ENCODE results near the gene SCN7A.
"Not testable (repeated sequence)": the region's sequence is repeated elsewhere in the genome, so short reads cannot be mapped to it uniquely, and the experiment has no call there.

SCN7A gene

DNA sequence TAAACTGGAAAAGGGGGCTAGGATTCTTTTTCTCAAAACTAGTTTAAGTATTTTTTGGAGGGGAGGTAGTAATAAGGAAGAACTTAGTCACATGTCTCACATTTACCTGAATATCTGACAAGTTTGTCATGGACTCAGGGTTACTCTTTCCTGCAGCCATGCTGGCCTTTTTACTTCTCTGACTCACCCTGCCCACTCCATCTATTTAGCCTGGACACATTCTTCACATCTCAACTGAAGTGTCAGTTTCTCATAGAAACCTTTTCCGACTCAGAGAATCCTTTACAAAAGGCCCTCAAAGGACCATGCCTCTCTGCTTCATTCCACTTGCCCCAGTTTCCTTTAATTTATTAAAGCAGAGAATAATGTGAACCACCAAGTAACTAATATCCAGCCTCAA, 42.6 kb downstream of the SCN7A start:
- DNase-seq, result no peak

DNA sequence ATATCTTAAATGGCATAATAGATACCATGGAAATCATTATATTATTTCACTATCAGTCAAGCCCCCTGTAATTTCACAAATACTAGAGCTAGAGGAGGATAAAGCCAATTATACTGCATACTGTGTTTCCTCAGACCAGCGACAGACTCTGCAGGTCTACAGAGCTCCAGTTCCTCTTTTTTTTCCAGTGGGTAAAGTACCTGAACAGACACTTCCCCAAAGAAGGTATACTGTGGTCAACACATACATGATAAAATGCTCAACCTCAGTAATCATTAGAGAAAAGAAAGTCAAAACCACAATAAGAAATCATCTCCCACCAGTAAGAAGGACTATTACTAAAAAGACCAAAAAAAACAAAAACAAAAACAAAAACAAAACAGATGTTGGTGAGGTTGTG, 44.6 kb downstream of the SCN7A start:
- DNase-seq, result no peak

DNA sequence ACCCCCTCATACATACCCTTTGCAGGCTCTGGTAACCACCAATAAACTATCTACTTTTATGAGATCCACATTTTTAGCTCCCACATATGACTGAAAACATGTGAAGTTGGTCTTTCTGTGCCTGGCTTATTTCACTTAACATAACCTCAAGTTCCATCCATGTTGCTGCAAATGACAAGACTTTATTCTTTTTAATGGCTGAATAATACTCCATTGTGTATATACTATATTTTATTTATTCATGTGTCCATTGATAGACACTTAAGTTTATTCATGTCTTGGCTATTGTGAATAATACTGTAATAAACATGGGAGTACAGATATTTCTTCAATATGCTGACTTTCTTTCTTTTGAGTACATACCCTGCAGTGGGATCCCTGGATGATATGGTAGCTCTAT, 45.9 kb downstream of the SCN7A start:
- DNase-seq, result no peak

DNA sequence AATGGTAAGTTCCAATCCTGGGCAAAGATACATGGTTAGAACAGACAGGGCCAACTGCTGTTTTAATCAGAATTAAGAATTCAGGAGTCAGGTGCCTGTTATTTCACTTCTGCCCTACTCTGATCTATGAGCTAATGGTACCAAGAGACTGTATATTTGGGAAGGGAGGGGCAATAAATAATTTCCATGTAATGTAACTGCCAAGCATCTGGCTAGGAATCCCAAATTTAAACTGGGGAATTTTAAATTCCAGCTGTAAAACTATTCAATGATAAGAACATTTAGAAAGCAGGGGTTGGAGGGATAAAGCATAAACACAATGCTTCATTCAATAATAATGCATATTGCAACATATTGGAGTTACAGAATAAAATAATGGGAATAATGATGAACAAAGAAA, 49.7 kb downstream of the SCN7A start:
- no peak for DNase-seq

DNA sequence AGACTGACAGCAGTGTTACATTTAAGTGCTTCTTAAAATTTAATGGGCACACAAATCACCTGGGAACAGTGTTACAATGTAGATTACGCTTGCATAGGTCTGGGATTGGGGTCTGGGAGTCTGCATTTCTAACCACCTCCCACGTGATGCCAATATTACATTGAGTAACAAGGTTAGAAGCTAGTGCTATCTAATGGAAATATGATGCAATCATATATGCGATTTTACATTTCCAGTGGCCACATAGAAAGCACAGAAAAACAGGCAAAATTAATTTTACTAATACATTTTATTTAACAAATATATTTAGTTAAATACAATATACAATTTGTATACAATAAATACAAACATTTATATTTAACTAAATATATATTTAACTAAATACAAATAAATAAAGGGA, 53.7 kb downstream of the SCN7A start:
- DNase-seq, result no peak

DNA sequence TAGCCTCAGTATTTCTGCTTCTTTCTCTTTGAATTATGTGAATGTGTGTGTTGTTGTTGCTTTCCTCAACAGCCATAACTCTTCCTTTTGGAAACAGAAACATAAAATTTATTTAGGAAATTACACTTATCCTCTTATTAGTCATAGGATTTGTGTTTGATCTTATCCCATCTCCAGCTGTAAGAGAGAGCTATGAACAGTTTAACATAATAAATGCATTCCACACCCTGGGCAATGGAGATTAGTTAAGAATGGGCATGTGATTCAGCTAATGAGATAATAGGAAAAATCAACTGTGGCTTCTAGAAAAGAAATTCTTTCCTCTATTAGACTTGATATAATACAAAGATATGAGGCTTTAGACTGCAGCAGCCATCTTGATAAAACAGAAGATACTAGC, 55.0 kb downstream of the SCN7A start:
- DNase-seq, result no peak

DNA sequence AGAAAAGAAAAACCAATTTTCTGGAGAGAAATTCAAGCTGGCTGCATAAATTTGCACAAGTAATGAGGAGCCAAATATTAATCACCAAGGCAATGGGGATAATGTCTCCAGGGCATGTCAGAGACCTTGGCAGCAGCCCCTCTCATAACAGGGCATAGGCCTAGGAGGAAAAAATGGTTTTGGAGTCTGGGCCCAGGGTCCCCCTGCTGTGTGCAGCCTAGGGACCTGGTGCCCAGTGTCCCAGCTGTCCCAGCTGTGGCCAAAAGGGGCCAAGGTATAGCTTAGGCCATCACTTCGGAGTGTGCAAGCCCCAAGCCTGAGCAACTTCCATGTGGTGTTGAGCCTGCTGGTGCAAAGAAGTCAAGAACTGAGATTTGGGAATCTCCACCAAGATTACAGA, 57.1 kb downstream of the SCN7A start:
- no peak for DNase-seq

DNA sequence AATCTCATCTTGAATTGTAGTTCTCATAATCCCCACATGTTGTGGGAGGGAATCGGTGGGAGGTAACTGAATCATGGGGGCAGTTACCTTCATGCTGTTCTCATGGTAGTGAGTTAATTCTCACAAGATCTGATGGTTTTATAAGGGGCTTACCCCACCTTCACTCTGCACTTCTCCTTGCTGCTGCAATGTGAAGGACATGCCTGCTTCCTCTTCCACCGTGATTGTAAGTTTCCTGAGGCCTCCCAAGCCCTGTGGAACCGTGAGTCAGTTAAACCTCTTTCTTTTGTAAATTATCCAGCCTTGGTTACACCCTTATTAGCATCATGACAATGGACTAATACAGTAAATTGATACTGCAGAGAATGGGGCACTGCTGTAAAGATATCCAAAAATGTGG, 57.9 kb downstream of the SCN7A start:
- no peak for DNase-seq

DNA sequence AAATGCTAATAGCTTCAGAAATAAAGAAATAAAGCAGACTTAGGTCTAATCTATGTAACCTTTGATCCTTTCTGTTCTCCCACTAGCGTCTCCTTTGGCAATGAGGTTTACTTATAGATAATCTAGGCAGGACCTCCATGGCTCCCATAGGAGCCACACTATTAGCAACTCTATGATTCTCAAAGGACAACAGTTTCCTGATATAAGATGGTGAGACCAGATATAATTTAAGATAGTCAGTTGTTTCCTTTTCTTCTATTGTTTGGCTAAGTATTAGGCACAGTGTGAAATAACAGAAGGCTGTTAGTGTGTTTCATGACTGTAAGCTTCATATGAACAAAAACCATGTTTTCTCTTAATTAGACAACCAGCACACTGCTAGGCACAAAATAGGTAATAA, 59.6 kb downstream of the SCN7A start:
- no peak for DNase-seq

DNA sequence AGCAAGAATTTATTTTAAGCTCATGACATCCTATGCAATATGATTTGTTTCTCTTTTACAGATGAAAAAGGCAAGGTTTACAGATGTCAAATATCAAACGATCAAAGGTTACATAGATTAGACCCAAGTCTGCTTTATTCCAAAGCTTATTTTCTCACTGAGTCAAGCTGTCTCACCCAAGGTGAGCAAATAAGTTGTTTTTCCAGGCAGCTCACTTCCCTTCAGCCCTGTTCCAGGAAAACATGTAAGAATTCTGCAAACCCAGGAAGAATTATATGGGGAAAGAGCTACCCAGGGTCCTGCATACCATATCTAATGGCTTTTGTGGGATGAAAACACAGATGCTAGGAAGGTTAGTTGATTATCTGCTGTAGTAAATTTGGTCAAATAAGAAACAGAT, 60.6 kb downstream of the SCN7A start:
- no peak for DNase-seq

DNA sequence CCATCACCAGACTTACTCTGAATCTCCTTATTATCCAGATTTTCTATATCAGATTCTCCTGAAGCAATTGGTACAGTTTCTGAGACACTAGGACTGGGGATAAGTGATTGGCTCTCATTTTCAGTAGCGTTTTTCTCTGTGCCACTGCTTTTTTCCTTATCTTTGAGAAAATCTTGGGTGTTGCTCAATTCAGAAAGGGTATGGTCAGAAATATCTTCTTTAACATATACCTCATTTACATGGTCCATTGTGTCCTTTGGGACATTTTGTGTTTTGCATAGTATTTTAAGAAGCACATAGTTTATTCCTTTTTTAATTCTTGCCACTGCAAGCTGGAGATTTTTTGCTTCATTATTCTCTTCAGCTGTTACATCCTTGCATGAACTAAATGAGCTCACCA, 61.7 kb downstream of the SCN7A start:
- no peak for DNase-seq

DNA sequence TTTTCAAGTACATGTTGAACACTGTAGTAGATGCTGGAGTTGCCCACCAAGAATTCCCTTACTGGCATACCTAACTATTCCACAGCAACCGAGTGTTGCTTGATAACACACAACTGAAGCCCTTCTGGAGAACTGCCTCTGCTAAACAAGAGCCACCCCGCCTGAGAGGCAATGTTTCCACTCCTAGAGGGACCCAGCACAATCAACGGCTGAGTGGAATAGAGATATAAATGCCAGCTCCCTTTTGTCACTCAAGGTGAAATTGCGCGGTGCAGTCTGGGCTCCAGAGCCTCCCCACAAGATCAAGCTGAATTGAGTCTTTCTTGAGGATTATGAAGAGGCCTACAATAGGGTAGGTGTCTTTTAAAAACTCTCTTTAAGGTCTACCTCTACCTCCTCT, 69.2 kb downstream of the SCN7A start:
- DNase-seq, result no peak

DNA sequence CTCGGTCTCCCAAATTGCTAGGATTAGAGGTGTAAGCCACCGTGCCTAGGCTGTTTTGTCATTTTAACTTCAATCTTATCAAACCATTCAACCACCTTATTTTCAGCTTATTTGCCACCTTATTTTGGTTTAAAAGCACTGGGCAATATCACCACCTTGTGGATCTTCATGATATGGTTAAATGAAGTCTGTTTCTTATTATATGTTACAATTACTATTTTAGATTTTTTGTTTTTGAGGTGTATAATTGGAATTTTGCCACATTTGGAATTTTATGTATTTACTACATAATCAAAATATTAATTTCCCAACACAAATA, 74.5 kb downstream of the SCN7A start:
- DNase-seq, result no peak

DNA sequence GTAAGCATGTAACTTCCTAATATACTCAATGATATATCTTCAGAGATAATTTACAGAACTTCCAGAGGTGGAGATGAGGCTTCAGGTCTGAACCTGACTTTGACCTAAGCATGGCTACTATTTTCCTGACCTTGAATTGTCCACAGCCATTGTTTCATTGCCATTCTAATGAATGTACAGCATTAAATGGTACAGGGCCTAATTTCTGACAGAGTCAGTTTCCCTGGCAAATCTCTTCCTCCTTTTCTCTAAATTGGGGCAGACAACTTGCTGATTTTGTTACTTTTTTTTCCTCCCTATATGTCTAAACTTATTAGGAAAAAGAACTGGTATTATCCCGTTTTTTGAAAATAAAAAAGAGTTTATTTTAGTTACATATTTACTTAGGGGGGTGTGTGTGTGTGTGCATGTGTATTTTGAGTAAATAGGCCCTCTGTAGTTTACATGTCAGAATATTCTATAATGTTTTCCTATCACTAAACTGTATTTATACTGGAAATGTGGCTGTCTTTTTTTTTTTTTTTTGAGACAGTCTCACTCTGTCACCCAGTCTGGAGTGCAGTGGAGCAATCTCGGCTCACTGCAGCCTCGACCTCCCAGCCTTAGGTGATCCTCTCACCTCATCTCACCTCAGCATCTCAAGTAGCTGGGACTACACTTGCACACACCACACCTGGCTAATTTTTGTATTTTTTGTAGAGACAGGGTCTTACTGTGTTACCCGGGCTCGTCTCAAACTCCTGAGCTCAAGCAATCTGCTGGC, 75.0 kb downstream of the SCN7A start:
- DNase-seq, result no peak

DNA sequence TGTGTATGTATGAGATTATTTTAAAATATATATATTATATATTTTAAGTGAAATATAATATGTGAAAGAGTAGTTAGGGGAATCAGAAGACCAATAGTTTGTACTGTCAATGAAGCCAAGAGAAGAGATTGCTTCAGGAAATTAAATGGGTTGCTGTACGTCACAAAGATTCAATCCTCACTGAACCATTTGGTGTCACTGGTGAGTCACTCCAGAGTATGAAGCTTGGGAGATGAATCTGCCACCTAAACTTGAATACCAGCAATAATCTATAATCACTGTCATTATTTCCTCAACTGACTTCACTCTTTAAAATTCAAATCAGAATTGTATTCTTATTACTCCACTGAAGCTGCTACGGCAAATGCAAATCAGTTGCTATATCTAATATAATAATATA, 76.4 kb downstream of the SCN7A start:
- no peak for DNase-seq

DNA sequence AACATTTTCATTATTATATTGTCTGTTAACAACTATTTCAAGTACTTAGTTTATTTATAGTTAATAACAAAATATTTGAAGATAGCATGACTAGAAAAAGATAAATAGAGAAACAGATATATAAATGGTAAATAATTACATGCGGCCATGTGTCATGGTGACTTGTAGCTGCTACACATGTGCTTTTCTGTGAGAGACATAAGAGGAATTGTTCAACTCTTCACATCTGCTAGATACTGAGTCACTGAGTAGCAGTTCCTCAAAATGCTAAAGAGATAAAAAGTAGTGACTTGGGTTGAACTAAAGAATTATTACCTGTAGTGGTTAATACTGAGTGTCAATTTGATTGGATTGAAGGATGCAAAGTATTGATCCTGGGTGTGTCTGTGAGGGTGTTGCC, 80.8 kb downstream of the SCN7A start:
- no peak for DNase-seq

DNA sequence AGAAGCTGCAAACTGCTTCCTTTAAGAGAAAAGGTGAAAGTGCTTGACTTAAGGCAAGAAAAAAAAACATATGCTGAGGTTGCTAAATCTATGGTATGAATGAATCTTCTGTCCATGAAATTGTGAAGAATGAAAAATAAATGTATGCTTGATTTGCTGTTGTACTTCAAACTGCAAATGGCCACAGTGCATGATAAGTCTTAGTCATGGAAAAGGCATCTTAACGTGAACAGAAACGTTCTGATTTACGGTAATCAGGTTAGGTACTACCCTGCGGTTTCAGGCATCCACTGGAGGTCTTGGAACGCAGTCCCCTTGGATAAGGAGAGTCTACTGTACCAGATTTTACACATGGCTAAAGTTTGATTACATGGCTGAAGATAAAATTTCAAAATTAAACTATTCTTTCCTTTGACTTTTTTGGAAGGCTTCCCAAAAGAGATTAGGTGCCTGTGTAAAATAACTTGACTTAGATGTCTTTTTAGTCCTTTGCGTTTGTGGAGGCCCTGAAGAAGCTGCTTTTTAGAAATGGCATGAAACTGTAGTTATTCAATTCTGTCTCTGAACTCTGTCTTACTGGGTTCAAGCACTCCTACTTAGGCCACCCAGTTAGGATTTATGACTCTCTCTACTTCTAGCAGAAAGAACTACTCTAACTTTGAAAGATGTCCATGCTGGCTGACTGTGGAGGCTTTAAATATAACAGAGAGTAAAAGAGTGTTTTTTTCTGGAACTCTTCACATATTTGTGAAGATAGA, 82.4 kb downstream of the SCN7A start:
- DNase-seq, result no peak

DNA sequence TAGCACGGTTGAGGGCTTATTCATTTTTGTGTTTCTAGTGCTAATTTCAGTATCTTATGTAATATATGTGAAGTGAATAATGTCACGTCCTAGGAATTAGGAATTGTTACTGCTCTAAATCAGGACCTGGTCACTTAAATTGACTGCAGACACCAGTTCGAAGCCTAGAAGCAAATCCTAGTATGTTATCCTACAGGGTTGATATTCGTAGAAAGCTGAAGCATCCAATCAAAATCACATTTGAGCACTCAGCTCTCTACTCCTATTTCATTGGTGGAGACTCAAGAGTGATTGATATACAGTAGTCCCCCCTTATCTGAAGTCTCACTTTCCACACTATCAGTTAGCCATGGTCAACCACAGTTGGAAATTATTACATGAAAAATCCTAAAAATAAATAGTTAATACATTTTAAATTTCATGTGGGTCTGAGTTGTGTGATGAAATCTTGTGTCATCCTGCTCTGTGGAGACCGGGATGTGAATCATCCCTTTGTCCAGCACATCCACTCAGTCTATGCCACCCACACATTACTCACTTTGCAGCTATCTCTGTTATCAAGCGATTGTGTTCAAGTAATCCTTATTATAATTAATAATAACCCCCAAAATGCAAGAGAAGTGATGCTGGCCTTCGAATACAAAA, 83.1 kb downstream of the SCN7A start:
- no peak for DNase-seq

DNA sequence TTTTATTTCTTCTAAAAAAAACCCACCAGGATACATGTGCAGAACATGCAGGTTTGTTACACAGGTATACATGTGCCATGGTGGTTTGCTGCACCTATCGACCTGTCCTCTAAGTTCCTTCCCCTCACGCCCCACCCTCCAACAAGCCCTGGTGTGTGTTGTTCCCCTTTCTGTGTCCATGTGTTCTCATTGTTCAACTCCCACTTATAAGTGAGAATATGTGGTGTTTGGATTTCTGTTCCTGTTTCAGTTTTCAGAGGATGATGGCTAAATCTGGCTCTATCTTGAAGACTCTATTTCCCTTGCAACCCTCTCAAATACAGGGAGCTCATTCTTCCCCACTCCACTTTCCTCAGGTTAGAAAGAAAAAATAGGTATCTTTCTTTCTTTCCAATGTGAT, 86.3 kb downstream of the SCN7A start:
- not testable (repeated sequence) for DNase-seq

DNA sequence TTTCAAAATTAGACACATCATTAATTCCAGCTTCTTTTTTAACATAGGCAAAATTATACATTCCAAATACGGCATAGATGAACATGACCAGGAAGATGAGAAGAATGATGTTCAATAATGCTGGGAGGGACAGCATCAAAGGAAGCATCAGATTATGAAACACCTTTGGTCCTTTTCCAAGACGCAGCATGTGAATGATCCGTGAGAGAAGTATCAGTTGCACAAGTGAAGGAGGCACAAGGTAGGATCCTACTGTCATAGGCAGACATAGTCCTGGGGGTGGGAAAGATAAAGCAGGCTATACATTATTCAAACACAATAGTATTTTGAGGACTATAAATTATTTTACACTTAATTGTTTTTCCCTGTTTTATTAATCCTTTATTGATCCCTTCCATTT, 87.7 kb downstream of the SCN7A start:
- no peak for DNase-seq

DNA sequence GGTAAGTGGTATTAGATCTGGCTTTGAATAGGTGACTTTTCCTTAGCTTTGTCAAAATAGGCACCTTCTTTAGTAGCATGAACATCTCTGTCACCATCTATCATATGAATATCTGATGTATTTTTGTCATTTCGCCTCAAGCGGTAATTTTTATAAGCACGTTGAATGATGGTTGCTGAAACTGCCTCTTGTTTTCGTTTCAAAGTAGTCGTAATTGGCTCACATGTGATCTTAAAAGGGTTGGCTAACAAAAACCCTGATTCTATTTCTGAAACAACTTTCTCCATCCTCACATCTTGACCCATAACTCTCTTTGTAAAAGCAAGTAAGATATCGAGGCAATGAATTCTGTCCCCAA, 88.5 kb downstream of the SCN7A start:
- no peak for DNase-seq

DNA sequence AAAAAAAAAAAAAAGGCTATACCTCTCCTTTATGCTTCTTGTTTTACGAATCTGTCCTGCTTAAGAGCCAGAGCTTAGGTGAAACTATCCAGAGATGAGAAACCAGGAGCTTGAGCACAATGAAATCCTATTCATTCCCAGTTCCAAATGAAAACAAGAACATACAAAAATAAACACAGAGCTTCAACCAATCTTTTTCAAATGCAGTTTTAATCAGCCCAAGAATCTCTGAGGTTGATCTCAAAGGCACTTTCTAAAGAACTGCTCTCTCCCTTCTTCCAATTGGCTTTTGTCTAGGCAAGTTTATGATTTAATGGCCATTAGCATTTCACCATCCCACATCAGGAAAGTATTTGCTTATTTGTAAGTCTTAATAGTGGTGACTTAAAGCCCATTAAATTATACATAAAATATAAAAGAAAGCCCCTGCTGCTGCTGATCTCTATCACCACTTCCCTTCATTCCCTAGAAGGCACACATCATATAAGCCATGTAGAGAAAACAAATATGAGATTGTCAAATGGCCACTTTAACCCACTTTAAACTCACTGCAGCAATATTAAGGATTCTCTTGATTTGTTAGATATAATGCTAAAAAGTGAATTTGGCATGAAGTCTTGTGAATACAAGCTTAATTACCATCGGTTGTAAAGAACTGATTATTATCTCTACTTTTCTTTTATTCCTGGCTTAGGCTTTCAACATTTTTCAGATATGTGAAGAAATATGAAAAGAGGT, 89.0 kb downstream of the SCN7A start:
- DNase-seq, result no peak

DNA sequence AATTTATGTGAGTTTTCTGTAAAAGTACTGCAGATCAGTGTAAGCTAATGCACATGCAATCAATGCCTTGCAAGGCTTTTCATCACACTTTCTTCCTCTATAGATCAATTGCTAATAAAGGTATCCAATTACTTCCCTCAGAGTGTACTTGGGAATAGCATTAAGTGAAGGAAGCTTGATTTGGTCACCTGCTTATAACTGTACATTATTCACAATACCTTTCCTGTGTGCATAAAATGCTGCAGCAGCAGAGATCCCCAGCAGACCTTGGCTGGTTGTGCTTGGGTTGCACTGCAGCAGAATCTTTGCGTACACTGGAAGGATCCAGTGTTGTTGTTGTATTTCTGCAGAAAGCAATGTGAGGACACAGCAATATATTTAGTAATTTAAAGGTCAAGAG, 99.8 kb downstream of the SCN7A start:
- no peak for DNase-seq

DNA sequence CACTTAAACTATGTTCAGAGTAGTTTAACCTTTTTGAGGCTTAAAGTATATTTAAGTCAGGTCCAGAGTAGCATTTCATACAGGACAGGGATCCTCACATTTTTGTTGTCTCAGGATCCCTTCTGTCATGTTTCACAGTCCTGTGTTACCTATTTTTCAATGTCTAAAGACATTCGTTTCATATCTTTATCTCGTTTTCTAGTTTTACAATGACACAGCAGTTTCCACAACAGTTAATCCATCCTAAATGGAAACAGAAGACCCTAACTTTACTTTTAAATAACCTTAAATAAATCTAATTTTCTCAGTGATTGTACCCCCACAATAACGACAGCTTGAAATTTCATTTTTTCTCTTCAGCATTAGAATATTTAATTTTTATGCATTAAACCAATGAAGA, 101.0 kb downstream of the SCN7A start:
- DNase-seq, result no peak
